HG02870 (cell line): ENCODE data around the gene PGLYRP3.

Source experiments
- ATAC-seq: cut with Tn5 transposase; IDR thresholded peaks from one replicate; pipeline ENCODE4 v1.9.1; 2021; ENCODE audit warnings: mild to moderate bottlenecking, moderate library complexity; ENCODE audit not compliant: unreplicated experiment

Gene PGLYRP3

GRCh38 chr1:153312570-153313186 is at the start of gene PGLYRP3:
Gene PGLYRP3 (minus strand): TSS chr1:153312952. CDS start chr1:153310665, 2,287 bp downstream.
- ATAC-seq: no peak

- no peak for ATAC-seq
Observed at GRCh38 chr1:153362187-153362775, 49.5 kb upstream of the PGLYRP3 start.

- ATAC-seq: no peak
Observed at GRCh38 chr1:153361480-153362109, 48.8 kb upstream of the PGLYRP3 start.

GRCh38 chr1:153360592-153361479 is 48.1 kb upstream of the PGLYRP3 start:
- ATAC-seq: no peak

- no peak for ATAC-seq
Observed at GRCh38 chr1:153360190-153360589, 47.4 kb upstream of the PGLYRP3 start.

- no peak for ATAC-seq
Observed at GRCh38 chr1:153359241-153359640, 46.5 kb upstream of the PGLYRP3 start.

GRCh38 chr1:153358691-153358975 is 45.9 kb upstream of the PGLYRP3 start:
- ATAC-seq: no peak

GRCh38 chr1:153357853-153358690 is 45.3 kb upstream of the PGLYRP3 start, which contains the start of gene S100A9:
Gene S100A9 (plus strand): TSS chr1:153357854. CDS start chr1:153358284, 430 bp downstream.
- no peak for ATAC-seq

GRCh38 chr1:153357076-153357852 is 44.5 kb upstream of the PGLYRP3 start:
- ATAC-seq: no peak

- no peak for ATAC-seq
Observed at GRCh38 chr1:153356392-153357075, 43.8 kb upstream of the PGLYRP3 start.

- no peak for ATAC-seq
Observed at GRCh38 chr1:153355445-153356071, 42.8 kb upstream of the PGLYRP3 start.

GRCh38 chr1:153354515-153355193 is 41.9 kb upstream of the PGLYRP3 start:
- ATAC-seq: no peak

GRCh38 chr1:153353226-153353947 is 40.6 kb upstream of the PGLYRP3 start:
- ATAC-seq: no peak

GRCh38 chr1:153352523-153352922 is 39.8 kb upstream of the PGLYRP3 start:
- ATAC-seq: peak; percentile 53

GRCh38 chr1:153350321-153350957 is 37.7 kb upstream of the PGLYRP3 start:
- no peak for ATAC-seq

- no peak for ATAC-seq
Observed at GRCh38 chr1:153349363-153350320, 36.9 kb upstream of the PGLYRP3 start.
